ENCODE data around the gene ZNF326.

DNA sequence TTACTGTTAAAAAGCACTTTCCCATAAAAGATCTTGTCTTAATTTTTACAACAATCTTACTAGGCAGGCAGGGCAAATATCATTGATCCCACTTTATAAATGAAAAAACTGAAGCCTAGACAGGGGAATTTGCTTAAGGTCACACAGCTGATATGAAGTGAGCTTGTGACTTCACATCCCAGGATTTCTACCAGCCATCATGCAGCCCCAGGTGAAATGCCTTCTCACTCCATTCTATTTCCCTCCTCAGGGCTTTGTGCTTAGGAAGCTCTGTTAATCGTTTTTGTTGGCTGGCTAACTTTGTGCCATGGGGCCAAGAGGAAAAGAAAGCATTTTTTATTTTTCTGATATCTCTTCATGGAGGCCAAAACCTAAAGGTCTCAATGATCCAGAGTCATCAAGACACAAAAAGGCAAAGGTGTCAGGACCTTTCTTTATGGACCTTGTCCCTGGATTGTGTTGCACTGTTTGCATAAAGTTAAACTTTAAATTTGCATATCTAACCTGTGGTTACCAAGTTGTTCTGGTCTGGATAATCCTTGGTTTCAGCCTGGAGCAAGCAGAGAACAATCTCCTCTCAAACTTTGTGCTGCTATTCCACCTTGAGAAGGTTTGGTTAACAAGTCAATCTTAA, 44.8 kb upstream of the ZNF326 start:
- TF ChIP-seq, protein P1, sequence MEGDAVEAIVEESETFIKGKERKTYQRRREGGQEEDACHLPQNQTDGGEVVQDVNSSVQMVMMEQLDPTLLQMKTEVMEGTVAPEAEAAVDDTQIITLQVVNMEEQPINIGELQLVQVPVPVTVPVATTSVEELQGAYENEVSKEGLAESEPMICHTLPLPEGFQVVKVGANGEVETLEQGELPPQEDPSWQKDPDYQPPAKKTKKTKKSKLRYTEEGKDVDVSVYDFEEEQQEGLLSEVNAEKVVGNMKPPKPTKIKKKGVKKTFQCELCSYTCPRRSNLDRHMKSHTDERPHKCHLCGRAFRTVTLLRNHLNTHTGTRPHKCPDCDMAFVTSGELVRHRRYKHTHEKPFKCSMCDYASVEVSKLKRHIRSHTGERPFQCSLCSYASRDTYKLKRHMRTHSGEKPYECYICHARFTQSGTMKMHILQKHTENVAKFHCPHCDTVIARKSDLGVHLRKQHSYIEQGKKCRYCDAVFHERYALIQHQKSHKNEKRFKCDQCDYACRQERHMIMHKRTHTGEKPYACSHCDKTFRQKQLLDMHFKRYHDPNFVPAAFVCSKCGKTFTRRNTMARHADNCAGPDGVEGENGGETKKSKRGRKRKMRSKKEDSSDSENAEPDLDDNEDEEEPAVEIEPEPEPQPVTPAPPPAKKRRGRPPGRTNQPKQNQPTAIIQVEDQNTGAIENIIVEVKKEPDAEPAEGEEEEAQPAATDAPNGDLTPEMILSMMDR (IDR thresholded peaks at IDR 0.05; ENCODE audit: low read depth, low read length, poor library complexity, severe bottlenecking) = no peak
- TF ChIP-seq EZH2phosphoT487 (IDR thresholded peaks at IDR 0.05; ENCODE audit: borderline replicate concordance, low read length) = no peak

Data from DOHH2 (cell line).